Nephron progenitor cell (in vitro differentiated cells): ENCODE data around the gene KCTD1.

Source experiments
- DNase-seq: peaks from one replicate; pipeline ENCODE4 v3.0.0; 2021
- H3K27ac Mint-ChIP-seq: 2 replicates; pipeline ENCODE4 v1.8.0; 2021; ENCODE audit warnings: mild to moderate bottlenecking, moderate library complexity, mixed read lengths
- H3K27me3 Mint-ChIP-seq: 2 replicates; pipeline ENCODE4 v1.8.0; 2021; ENCODE audit warnings: mild to moderate bottlenecking, low read depth, mixed read lengths; ENCODE audit not compliant: poor library complexity
- H3K36me3 Mint-ChIP-seq: 2 replicates; pipeline ENCODE4 v1.8.0; 2021; ENCODE audit warnings: low read depth, mixed read lengths
- H3K4me1 Mint-ChIP-seq: 2 replicates; pipeline ENCODE4 v1.8.0; 2021; ENCODE audit warnings: mixed read lengths
- H3K4me3 Mint-ChIP-seq: 2 replicates; pipeline ENCODE4 v1.8.0; 2021; ENCODE audit warnings: mild to moderate bottlenecking, moderate library complexity, mixed read lengths
- H3K9me3 Mint-ChIP-seq: 2 replicates; pipeline ENCODE4 v1.8.0; 2021; ENCODE audit warnings: mild to moderate bottlenecking, moderate library complexity, mixed read lengths
- TF ChIP-seq, protein P1 (sequence below): fragments of 200-600 bp; sonication (generic); IDR thresholded peaks from 2 replicates; pipeline ENCODE4 v1.5.0; 2021; ENCODE audit warnings: antibody characterized with exemption

The KCTD1 gene

DNA sequence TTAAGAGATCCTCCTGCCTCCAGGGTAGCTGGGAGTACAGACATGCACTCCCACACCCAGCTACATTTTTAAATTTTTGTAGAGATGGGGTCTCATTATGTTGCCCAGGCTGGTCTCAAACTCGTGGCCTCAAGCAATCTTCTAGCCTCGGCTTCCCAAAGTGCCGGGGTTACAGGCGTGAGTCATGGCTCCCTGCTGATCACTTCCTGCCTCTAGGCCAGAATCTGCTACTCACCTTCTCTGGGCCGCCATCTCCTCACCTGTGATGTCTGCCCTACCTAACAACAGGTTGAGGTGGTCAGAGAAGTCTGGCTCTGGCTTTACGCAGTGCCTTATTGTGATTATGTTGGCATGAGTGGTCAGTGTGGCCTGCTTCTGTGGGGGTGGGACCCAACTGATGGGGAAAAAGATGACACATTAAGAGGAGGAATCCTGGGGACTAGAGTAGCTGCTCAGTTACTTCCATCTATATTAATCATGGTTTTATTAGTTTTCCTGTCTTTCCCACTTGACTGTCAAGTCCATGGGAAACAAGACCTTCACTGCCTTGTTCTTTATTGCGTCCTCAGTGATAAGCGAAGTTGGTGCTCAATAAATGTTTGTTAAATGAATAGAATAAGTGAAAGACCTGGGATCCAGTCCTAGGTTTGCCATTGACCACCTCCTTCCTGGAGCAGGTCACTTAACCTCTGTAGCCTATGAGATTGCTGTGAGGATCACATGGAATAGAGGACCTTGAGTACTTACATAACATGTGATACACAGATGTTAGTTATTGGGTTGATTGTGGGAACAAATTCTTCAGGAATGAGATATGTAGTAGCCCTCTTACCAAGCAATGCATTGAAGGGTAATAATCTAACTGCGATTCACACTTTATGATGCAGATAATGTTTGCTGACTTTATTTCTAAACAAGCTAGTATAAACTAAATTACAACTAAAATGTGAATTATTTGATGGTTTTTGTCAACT, 15.7 kb downstream of the KCTD1 start:
- peaks cover 48% of the 10 kb centered on the region for H3K36me3 Mint-ChIP-seq
- TF ChIP-seq, protein P1, sequence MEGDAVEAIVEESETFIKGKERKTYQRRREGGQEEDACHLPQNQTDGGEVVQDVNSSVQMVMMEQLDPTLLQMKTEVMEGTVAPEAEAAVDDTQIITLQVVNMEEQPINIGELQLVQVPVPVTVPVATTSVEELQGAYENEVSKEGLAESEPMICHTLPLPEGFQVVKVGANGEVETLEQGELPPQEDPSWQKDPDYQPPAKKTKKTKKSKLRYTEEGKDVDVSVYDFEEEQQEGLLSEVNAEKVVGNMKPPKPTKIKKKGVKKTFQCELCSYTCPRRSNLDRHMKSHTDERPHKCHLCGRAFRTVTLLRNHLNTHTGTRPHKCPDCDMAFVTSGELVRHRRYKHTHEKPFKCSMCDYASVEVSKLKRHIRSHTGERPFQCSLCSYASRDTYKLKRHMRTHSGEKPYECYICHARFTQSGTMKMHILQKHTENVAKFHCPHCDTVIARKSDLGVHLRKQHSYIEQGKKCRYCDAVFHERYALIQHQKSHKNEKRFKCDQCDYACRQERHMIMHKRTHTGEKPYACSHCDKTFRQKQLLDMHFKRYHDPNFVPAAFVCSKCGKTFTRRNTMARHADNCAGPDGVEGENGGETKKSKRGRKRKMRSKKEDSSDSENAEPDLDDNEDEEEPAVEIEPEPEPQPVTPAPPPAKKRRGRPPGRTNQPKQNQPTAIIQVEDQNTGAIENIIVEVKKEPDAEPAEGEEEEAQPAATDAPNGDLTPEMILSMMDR = no peak
- H3K27me3 Mint-ChIP-seq = peaks cover 11% of the 10 kb centered on the region
- H3K9me3 Mint-ChIP-seq = no peaks in the 10 kb centered on the region
- no peak for DNase-seq
- peaks cover 41% of the 10 kb centered on the region for H3K4me1 Mint-ChIP-seq
- no peak overlapping the region for H3K4me3 Mint-ChIP-seq
- H3K27ac Mint-ChIP-seq = no peak overlapping the region

DNA sequence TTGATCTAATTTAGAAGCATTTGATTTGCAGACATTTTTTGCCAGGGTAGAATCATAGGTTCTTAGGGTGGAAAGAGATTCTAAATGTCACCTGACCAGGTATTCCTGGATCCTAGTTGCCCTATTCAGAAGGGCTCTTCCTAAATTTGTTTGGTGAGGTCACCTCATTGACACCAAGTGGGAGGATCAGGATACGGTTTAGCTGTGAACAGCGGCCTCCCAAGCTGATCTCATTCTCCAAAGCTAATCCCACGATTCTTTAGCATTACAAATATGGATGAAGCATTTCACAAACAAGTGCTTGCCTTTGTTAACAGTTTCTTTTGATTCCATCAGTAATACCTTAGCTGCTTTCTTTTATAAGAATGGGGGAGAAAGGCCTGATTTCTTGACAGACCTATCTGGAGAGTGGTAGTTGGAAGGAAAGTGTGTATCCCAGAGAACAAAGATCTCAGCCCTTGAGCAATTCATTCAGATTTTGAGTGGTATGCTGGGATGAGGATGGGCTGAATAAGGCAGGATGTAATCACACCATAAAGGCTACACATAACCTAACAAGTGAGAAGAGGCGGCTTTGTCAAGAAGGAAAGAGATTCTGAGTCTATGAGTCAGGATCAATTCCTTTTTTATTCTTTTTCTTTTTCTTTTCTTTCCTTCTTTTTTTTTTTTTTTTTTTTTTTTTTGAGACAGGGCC, 16.6 kb downstream of the KCTD1 start:
- DNase-seq = no peak
- Mint-ChIP-seq H3K4me3 (no peak overlapping the region), H3K27me3 (peaks cover 16% of the 10 kb centered on the region), H3K27ac (no peak overlapping the region), H3K36me3 (peaks cover 54% of the 10 kb centered on the region), H3K9me3 (no peaks in the 10 kb centered on the region), H3K4me1 (peaks cover 41% of the 10 kb centered on the region)
- TF ChIP-seq, protein P1 = no peak

DNA sequence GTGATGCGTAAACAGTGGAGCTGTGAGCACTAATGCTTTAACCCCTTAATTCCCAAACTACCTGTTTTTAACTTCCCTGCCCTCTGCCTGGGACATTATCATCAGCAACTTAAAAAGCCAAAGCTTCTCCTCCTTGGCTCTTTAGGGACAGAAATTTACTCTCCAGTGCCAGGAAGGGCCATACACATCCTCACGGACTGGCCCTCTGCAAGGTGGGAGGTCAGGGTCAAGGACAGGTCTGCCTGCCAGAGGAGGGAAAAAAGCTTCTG, 21.5 kb downstream of the KCTD1 start:
- DNase-seq = no peak
- Mint-ChIP-seq H3K36me3 (peaks cover 58% of the 10 kb centered on the region), H3K27ac (no peak overlapping the region), H3K9me3 (no peaks in the 10 kb centered on the region), H3K4me1 (peaks cover 52% of the 10 kb centered on the region), H3K27me3 (peaks cover 21% of the 10 kb centered on the region), H3K4me3 (no peak overlapping the region)
- TF ChIP-seq, protein P1 = no peak

DNA sequence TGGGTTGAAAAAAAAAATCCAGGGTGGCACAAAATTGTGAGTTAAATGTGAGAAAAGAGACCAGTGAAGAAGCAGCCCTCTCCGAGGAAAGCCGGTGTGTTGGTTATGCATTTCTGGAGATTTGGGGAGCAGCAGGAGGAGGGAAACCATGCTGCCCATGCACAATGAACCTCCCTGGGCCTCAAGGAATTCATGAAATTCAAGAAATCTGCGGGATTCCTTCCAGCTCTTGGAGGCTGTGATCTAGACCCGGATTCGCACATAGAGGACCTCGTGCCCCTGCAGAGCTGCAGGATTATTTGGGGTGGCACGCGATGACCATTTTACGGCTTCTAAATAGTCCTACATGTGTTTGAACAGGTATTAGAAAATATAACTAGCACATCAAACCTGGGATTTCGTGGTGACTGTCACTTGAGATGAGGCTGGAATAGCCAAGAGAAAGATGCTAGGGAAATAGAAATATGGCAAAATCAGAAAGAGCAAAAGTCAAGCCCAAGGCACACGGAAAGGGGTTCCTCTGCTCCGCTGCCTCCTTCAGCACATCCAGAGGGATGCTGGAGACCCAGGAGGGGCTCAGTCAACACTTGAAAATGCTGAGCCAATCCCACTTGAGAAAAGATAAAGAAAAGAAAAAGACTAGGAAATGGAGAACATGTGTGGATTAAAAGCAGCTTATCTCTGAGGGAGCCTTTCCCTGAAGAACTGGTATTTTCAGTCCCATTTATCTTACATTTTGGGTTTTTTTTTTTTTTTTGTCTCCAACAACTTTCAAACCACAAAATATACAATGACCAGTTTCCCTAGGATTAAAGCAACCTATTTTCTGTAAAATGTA, 22.0 kb downstream of the KCTD1 start:
- Mint-ChIP-seq H3K9me3 (no peaks in the 10 kb centered on the region), H3K27ac (peak overlapping the region; percentile 10), H3K36me3 (peaks cover 53% of the 10 kb centered on the region), H3K4me1 (peaks cover 54% of the 10 kb centered on the region), H3K4me3 (no peak overlapping the region), H3K27me3 (peaks cover 21% of the 10 kb centered on the region)
- no peak for DNase-seq
- TF ChIP-seq, protein P1 = no peak

DNA sequence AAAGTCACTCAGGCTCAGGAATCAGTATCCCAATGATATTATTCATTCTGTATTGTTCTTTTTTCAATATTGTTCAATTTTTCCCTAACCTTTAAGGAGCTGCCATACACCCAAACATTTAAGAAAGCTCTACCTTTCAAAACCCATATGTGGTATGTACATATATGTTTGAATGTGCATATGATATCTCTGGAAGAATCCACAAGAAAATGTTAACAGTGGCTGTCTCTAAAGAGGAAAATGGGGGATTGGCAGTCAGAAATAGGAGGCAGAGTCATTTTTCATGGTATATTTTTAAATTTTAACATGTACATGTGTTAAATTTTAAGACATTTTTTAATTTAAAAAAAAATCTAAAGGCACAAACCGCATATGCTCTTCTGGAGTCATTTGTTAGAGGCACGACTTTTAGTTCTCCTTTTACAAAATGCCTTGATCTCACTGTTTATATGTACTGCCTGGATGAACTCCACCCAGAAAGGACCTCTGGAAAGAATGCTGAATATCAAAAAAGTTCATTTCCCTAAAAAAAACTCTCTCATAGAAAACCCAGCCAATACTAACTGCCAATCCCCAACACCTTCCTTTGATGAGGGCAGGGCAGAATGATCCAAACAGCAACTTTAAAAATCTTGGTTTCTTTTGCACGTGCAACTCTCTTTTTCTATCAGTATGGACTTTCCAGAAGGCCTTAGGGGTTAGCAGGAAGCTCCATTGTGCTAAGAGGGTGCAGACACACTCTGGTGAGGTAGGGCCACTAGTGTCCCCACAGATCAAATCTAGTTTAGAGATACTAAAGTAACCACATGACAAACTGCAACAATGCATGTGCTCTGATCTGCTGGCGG, 23.6 kb downstream of the KCTD1 start:
- Mint-ChIP-seq H3K27ac (no peak overlapping the region), H3K36me3 (peaks cover 44% of the 10 kb centered on the region), H3K4me3 (no peak overlapping the region), H3K27me3 (peaks cover 21% of the 10 kb centered on the region), H3K9me3 (no peaks in the 10 kb centered on the region), H3K4me1 (peaks cover 60% of the 10 kb centered on the region)
- TF ChIP-seq, protein P1 = no peak
- no peak for DNase-seq
